Ectodermal cell (in vitro differentiated cells): ENCODE results near the gene MAEA.
A peak's percentile ranks its signal among the peaks of the same experiment; 100 is the strongest.
"Not testable (repeated sequence)": the region's sequence is repeated elsewhere in the genome, so short reads cannot be mapped to it uniquely, and the experiment has no call there.

Experiments used
- H3K27ac ChIP-seq: 2 replicates; pipeline ENCODE4 v1.7.0; 2013; ENCODE audit warnings: mild to moderate bottlenecking, low read depth, low read length; ENCODE audit not compliant: insufficient read depth, poor library complexity, severe bottlenecking
- H3K27me3 ChIP-seq: 2 replicates; pipeline ENCODE4 v1.7.0; 2013; ENCODE audit warnings: mild to moderate bottlenecking, low read length; ENCODE audit not compliant: insufficient read depth, control insufficient read depth, poor library complexity, severe bottlenecking
- H3K36me3 ChIP-seq: one replicate; pipeline ENCODE4 v1.7.0; 2013; ENCODE audit warnings: low read length; ENCODE audit not compliant: control insufficient read depth, insufficient read depth
- H3K4me1 ChIP-seq: one replicate; pipeline ENCODE4 v1.7.0; 2013; ENCODE audit warnings: low read length; ENCODE audit not compliant: control insufficient read depth, insufficient read depth
- H3K4me3 ChIP-seq: 2 replicates; pipeline ENCODE4 v1.7.0; 2013; ENCODE audit warnings: low read depth, low read length, control low read depth; ENCODE audit not compliant: insufficient read depth
- H3K9me3 ChIP-seq: 2 replicates; pipeline ENCODE4 v1.7.0; 2013; ENCODE audit warnings: mild to moderate bottlenecking, low read length, moderate library complexity; ENCODE audit not compliant: control insufficient read depth
- WGBS, 2 experiments: methylation state at CpG; one replicate each; pipeline ENCODE4 v1.1.7; 2013; ENCODE audit warnings: missing lambda C conversion rate in 2 of 2; 5-methylcytosine and 5-hydroxymethylcytosine counted together

MAEA gene

GRCh38 chr4:1279253-1279652, 10.4 kb upstream of the MAEA start:
- Histone ChIP-seq H3K9me3 (no peaks in the 10 kb centered on the region), H3K27ac (no peak overlapping the region), H3K4me3 (no peak overlapping the region), H3K36me3 (no peaks in the 10 kb centered on the region), H3K4me1 (no peaks in the 10 kb centered on the region), H3K27me3 (no peaks in the 10 kb centered on the region)
- WGBS, 2 experiments, result 90% methylated on average over 10 of the region's 10 CpGs

- peaks cover 2% of the 10 kb centered on the region for H3K9me3 ChIP-seq
- H3K36me3 ChIP-seq, result no peaks in the 10 kb centered on the region
- no peak overlapping the region for H3K4me3 ChIP-seq
- no peaks in the 10 kb centered on the region for H3K27me3 ChIP-seq
- 89% methylated on average over 8 of the region's 9 CpGs for WGBS, 2 experiments
- no peak overlapping the region for H3K27ac ChIP-seq
- no peaks in the 10 kb centered on the region for H3K4me1 ChIP-seq
Measured at GRCh38 chr4:1283711-1284110, 6.0 kb upstream of the MAEA start.

GRCh38 chr4:1285151-1285789, 4.4 kb upstream of the MAEA start:
- Histone ChIP-seq H3K4me3 (no peak overlapping the region), H3K27me3 (no peaks in the 10 kb centered on the region), H3K27ac (no peak overlapping the region), H3K4me1 (no peaks in the 10 kb centered on the region), H3K36me3 (no peaks in the 10 kb centered on the region), H3K9me3 (peaks cover 2% of the 10 kb centered on the region)
- WGBS, 2 experiments, result 81 to 84% methylated on average over 9 to 10 of the region's 11 CpGs

GRCh38 chr4:1285790-1286553, 3.7 kb upstream of the MAEA start:
- Histone ChIP-seq H3K36me3 (no peaks in the 10 kb centered on the region), H3K9me3 (peaks cover 2% of the 10 kb centered on the region), H3K4me1 (peaks cover 3% of the 10 kb centered on the region), H3K27me3 (no peaks in the 10 kb centered on the region), H3K4me3 (no peak overlapping the region), H3K27ac (no peak overlapping the region)
- WGBS, 2 experiments, result 88% methylated on average over 21 of the region's 21 CpGs

- no peaks in the 10 kb centered on the region for H3K36me3 ChIP-seq
- peaks cover 8% of the 10 kb centered on the region for H3K4me1 ChIP-seq
- H3K4me3 ChIP-seq, result peak overlapping the region; percentile 95
- WGBS, 2 experiments, result 74 to 93% methylated on average over 6 to 7 of the region's 7 CpGs
- no peaks in the 10 kb centered on the region for H3K27me3 ChIP-seq
- H3K27ac ChIP-seq, result no peak overlapping the region
- peaks cover 2% of the 10 kb centered on the region for H3K9me3 ChIP-seq
Measured at GRCh38 chr4:1288786-1289185, 905 bp upstream of the MAEA start.

GRCh38 chr4:1290165-1290977, 680 bp downstream of the MAEA start:
- Histone ChIP-seq H3K4me3 (peak overlapping the region; percentile 95), H3K4me1 (peaks cover 8% of the 10 kb centered on the region), H3K36me3 (no peaks in the 10 kb centered on the region), H3K9me3 (peaks cover 2% of the 10 kb centered on the region), H3K27me3 (no peaks in the 10 kb centered on the region), H3K27ac (no peak overlapping the region)
- 1 to 2% methylated on average over 47 of the region's 47 CpGs for WGBS, 2 experiments

GRCh38 chr4:1291091-1291490, 1.4 kb downstream of the MAEA start:
- Histone ChIP-seq H3K27me3 (no peaks in the 10 kb centered on the region), H3K4me3 (peak overlapping the region; percentile 95), H3K9me3 (peaks cover 2% of the 10 kb centered on the region), H3K27ac (no peak overlapping the region), H3K36me3 (no peaks in the 10 kb centered on the region), H3K4me1 (peaks cover 8% of the 10 kb centered on the region)
- 88 to 91% methylated on average over 9 of the region's 9 CpGs for WGBS, 2 experiments

- 88 to 90% methylated on average over 11 of the region's 11 CpGs for WGBS, 2 experiments
- H3K36me3 ChIP-seq, result no peaks in the 10 kb centered on the region
- peaks cover 8% of the 10 kb centered on the region for H3K4me1 ChIP-seq
- no peaks in the 10 kb centered on the region for H3K27me3 ChIP-seq
- H3K4me3 ChIP-seq, result no peak overlapping the region
- H3K9me3 ChIP-seq, result no peaks in the 10 kb centered on the region
- H3K27ac ChIP-seq, result no peak overlapping the region
Measured at GRCh38 chr4:1291996-1292702, 2.5 kb downstream of the MAEA start.

- not testable (repeated sequence) for H3K27me3 ChIP-seq, H3K36me3 ChIP-seq, H3K27ac ChIP-seq, H3K4me3 ChIP-seq, H3K9me3 ChIP-seq, H3K4me1 ChIP-seq
- WGBS, 2 experiments, result 98% methylated on average over 7 to 8 of the region's 8 CpGs
Measured at GRCh38 chr4:1292703-1293011, 3.0 kb downstream of the MAEA start.

- 93 to 95% methylated on average over 4 of the region's 4 CpGs for WGBS, 2 experiments
- Histone ChIP-seq H3K4me3 (no peak overlapping the region), H3K9me3 (no peaks in the 10 kb centered on the region), H3K27ac (no peak overlapping the region), H3K4me1 (peaks cover 8% of the 10 kb centered on the region), H3K27me3 (no peaks in the 10 kb centered on the region), H3K36me3 (no peaks in the 10 kb centered on the region)
Measured at GRCh38 chr4:1293531-1293941, 3.8 kb downstream of the MAEA start.
